GM19468 (cell line): ENCODE data around the gene IL16.
"Not testable (repeated sequence)": the region's sequence is repeated elsewhere in the genome, so short reads cannot be mapped to it uniquely, and the experiment has no call there.

ENCODE experiments used
- ATAC-seq: cut with Tn5 transposase; IDR thresholded peaks from one replicate; pipeline ENCODE4 v1.9.1; 2021; ENCODE audit warnings: mild to moderate bottlenecking, moderate library complexity, moderate number of reproducible peaks; ENCODE audit not compliant: unreplicated experiment; ENCODE audit errors: extremely low read depth

IL16 gene

GRCh38 chr15:81196576-81197254 lies at the start of gene IL16:
IL16 (plus strand) TSS chr15:81196879; CDS start chr15:81225400, 28,521 bp downstream.
- no peak for ATAC-seq

DNA sequence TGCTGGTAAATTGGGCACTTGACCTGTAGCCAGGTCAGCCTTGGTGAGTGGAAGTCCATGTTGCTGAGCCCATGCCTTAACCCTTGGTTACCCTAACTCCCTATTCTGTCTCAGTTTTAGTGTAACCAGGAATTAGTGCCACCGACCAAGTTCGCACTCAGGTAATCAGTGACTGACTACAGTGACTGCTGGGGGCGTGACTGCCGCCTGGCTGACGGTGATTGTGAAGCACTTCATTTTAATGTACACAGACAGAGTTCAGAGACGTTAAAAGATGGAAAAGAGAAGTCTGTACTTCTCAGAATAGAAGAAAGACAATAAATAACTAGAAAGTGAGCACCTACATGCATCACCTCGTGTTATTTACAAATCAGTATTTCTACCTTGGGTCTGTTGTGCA lies 45.3 kb upstream of the IL16 start:
- ATAC-seq = no peak

DNA sequence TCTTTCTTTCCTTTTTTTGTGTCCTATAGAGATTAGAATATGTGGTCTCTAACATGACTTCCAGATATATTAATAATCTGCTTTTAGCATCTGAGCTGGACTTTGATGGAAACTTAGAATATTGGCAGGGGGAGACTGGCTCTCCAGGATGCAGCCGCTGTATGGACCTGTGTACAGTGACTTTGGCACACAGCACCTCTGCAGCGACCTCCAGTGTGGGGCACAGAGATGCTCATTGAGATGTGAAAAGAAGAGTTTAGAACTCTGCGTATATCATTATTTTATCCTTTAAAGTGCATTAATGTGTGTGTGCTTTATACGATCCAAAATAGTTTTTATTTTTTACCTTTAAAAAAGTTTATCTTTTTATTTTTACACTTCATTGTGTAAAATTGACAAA lies 44.3 kb upstream of the IL16 start:
- no peak for ATAC-seq

GRCh38 chr15:81152799-81153198 lies 43.9 kb upstream of the IL16 start:
- no peak for ATAC-seq

GRCh38 chr15:81155375-81156218 lies 41.1 kb upstream of the IL16 start:
- no peak for ATAC-seq

GRCh38 chr15:81156324-81156723 lies 40.4 kb upstream of the IL16 start:
- ATAC-seq = no peak

DNA sequence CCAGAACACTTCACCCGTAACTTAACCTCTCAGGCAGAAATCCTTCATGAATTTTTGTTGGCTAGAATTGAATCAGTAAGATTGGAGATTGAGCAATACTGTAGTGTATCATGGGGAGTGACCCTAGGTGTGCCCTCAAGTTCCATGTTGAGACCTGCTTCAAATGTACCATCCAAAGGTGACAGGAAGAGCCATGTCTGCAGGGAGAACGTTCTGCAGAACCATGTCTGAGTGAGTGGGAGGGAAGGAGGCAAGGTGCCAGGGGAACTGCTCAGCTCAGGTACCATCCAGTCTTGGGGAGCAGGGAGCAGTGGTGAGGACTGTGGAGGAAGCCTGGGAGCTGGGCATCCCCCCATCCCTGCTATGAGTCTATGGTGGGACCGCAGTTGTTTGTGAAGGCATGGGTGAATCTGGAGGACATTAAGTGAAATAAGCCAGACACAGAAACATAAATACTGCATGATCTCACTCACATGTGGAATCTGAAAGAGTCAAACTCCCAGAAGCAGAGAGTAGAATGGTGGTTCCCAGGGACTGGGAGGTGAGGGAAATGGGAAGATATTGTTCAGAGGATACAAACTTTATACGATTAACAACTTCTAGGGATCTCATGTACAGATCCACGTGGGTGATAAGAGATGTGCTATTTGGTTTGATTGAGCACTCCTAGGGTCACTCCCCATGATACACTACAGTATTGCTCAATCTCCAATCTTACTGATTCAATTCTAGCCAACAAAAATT lies 39.3 kb upstream of the IL16 start:
- ATAC-seq = no peak

- ATAC-seq = no peak
These were observed 38.8 kb upstream of the IL16 start for GRCh38 chr15:81157939-81158223.

DNA sequence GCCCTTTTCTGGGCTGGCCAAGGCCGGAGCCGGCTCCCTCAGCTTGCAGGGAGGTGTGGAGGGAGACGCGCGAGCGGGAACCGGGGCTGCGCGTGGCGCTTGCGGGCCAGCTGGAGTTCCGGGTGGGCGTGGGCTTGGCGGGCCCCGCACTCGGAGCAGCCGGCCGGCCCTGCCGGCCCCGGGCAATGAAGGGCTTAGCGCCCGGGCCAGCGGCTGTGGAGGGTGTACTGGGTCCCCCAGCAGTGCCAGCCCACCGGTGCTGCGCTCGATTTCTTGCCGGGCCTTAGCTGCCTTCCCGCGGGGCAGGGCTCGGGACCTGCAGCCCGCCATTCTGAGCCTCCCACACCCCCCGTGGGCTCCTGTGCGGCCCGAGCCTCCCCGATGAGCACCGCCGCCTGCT lies 38.1 kb upstream of the IL16 start:
- ATAC-seq = not testable (repeated sequence)

DNA sequence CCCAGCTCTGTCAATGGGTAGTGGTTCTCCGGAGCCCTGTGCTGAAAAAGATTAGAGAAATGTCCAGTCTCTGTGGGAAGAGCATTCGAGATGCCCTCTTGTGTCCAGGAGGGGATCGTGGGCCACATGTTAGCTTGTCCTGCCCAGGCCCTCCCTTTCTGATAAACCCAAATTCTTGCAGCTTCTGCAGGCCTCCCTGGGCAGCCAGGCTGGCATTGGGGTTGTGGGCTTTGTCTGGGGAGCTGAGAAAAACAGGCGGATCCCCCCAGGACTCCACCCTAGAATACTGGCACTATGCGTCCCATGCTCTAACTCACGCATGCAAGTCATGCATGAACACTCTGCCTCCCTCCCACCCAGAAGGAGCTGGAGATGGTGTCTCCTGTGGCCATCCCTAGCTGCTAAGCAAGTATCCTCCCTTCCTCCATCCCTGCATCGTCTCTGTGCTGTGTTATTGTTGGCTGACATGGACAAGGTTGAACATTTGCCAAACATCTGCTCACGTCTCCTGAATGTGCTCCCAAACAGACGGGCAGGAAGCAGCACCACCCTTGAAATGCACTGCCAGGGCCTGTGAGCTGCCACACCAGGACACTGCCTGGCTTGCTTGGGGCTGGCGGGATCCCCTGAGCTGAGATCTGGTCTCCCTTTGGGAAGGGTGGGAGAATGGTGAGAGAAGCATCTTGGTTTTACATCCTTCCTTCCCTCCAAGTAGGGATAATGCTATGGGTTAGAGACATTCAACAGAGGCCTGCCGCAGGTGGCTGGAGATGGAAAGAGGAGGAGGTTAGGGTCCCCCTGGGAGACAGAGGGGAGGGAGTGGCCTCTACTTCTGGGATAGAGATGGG lies 36.1 kb upstream of the IL16 start:
- no peak for ATAC-seq

DNA sequence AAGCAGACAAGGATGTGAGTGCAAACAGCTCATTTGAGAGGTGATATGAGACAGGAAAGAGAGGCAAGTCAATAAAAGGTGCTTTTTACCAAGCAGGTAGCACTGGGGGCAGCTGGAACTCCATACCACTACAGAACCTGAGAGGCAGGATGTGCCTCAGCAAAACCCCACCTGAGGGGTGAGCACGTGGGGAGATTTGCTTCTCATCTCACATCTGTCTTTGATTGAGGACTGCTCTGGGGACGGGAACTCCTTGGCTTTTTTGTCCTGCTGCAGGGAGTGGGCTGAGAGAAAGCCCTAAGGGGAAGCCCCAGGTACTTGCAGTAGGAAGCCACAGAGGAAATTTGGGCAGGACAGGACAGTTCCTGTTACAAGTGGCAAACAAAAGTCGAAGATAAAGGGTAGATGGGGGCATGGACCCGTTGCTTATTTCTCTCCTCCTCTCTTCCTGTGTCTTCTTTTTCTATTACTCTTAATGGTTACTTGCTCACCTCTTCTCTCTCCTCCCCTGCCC lies 35.5 kb upstream of the IL16 start:
- no peak for ATAC-seq

GRCh38 chr15:81161851-81162250 lies 34.8 kb upstream of the IL16 start:
- no peak for ATAC-seq

DNA sequence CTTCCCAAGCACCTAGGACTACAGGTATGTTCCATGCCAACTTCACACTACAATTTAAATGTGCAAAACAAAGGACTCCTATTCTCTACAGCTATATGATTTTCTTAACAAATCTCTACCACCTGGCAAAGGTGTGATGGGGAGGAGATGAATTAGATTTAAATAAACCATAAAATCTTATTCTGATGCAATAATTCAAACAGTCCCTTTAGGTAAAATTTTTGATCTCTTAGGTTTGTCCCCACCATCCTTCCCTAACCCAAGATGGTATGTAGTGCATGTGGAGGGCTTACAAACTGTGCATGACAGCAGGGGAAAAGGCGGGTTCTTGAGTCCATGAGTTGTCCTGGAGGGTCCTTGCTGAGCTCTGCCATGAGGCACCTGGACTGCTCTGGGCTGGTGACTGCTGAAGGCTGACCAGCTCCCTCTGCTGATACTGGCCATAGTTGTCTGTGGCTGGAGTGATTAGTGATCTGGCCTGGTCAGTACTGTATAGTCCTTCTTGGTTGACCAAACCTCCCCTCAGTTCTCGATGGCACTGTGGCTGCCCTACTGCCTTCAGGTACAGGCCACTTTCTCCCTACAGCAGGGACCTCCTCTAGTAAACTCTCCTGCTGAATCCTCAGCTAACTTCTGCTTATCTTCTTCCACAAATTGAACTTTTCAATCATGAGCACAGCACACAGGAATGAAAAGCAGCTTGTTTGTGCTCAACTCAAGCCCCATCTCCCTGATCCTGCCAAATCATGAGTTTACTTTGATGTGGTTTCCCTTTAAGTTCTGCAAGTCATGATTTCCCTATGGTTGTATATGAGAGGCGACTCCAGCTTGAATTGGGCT lies 32.5 kb upstream of the IL16 start:
- no peak for ATAC-seq

DNA sequence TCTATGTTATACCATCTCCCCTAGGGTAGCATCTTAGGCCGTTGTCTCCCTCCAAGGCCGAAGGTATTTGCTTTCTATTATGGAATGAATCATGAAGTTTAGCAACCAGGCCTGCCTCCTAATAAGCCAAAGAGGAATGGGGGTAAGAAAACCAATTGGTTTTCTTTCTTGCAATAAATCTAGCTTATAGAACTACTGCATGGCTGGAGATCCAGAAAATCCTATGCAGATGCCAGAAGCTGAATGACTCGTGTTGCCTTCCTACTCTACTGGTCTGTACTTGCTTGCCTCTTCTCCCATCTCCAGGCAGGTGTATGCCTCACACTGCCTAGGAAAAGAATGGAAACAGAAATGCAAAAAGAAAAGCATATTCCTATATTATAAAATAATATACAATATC lies 31.1 kb upstream of the IL16 start:
- no peak for ATAC-seq

- no peak for ATAC-seq
These were observed 29.9 kb upstream of the IL16 start for GRCh38 chr15:81166636-81167305.

GRCh38 chr15:81168131-81168526 lies 28.6 kb upstream of the IL16 start:
- no peak for ATAC-seq

GRCh38 chr15:81168644-81169043 lies 28.0 kb upstream of the IL16 start:
- ATAC-seq = no peak

DNA sequence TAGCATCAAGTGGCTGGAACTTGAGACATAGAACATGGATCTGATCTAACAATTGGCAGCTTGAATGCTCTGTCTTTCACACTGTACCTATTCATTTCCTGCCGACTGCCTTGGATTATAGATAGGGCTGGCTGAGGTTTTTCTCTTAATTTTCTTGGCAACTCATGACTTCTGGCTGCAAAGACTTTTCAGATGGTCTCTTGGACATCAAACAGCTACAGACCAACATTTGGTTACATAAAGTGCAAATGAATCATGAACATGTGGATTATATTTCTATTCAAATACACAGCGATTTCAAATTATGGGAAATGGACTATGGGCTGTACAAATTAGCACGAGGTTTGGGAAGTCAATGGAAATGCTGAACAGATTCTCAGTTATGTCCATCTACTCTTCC lies 26.2 kb upstream of the IL16 start:
- no peak for ATAC-seq

DNA sequence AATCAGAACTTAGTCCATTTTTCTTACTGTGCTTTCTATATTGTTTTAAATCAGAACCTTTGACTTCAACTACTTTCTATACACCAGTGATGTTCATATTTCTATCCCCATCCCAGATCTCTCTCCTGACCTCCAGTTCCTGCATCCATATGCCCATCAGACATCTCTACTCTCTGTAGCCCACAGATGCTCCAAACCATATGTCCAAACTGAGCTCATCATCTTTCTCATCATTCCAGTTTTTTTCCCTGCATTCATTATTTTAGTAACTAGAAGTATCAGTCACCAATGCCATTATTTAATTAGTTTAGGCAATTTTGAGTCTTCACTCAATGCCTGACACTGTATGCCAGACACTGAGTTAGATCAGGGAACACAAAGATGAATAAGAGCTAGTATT lies 25.4 kb upstream of the IL16 start:
- no peak for ATAC-seq
